ENCODE data around the gene SHLD2.
"Not testable (repeated sequence)": the region's sequence is repeated elsewhere in the genome, so short reads cannot be mapped to it uniquely, and the experiment has no call there.

DNA sequence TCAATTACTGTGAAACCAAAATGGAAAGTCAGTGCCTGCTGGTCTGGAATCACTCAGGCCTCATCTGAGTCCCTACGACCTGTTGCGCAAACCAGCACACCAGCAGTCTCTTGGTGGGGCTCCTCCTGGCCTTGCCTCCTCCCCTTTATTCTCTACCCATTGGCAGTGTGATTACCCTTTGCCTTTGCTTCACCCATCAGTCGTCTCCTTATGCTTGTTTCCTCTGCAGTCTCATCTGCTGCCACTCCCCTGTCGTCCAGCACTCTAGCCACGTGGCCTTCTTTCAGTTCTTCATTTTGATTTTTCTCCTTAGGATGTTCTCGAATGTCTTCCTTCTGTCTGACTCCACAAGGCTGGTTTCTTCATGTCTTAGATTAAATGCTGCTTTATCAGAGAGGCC, 89.4 kb downstream of the SHLD2 start:
- not testable (repeated sequence) for TF ChIP-seq RARB (CRISPR knock-in tag; IDR thresholded peaks at IDR 0.05); BACH2 (CRISPR knock-in tag; IDR thresholded peaks at IDR 0.05; ENCODE audit: borderline replicate concordance); ZNF70 (CRISPR knock-in tag; IDR thresholded peaks at IDR 0.05)
- TF ChIP-seq, protein P1, sequence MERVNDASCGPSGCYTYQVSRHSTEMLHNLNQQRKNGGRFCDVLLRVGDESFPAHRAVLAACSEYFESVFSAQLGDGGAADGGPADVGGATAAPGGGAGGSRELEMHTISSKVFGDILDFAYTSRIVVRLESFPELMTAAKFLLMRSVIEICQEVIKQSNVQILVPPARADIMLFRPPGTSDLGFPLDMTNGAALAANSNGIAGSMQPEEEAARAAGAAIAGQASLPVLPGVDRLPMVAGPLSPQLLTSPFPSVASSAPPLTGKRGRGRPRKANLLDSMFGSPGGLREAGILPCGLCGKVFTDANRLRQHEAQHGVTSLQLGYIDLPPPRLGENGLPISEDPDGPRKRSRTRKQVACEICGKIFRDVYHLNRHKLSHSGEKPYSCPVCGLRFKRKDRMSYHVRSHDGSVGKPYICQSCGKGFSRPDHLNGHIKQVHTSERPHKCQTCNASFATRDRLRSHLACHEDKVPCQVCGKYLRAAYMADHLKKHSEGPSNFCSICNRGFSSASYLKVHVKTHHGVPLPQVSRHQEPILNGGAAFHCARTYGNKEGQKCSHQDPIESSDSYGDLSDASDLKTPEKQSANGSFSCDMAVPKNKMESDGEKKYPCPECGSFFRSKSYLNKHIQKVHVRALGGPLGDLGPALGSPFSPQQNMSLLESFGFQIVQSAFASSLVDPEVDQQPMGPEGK (CRISPR knock-in tag; IDR thresholded peaks at IDR 0.05; ENCODE audit: borderline replicate concordance) = not testable (repeated sequence)

All from SK-N-SH treated with all-trans-retinoic acid at 6 μM for 48 hours (cell line).